Adrenal gland (tissue), 12 donors: ENCODE measurements around the gene NPHP3. TPM values are rescaled to one million over a fixed set of nuclear protein-coding genes. Genes with fewer than 3 reads are reported as not detected.
"Not testable (repeated sequence)": the region's sequence is repeated elsewhere in the genome, so short reads cannot be mapped to it uniquely, and the experiment has no call there.

ENCODE experiments used
- DNase-seq, 7 donors: peaks; one replicate each; pipeline ENCODE4 v3.0.0-alpha.2; 2019 to 2020
- H3K27ac ChIP-seq, 5 donors: fragments of 200-600 bp; sonication (generic) in 4 of 5; 1 replicate in 3 of 5; 2 replicates in 2 of 5; pipeline versions ENCODE4 v1.5.1 to v1.8.0; 2016 to 2020; ENCODE audit warnings: mild to moderate bottlenecking in 1 of 5
- H3K27me3 ChIP-seq: fragments of 200-600 bp; 2 replicates; pipeline ENCODE4 v1.8.0; 2021
- H3K36me3 ChIP-seq, 2 donors: fragments of 200-600 bp; replicated peaks in 1 of 2; 1 replicate in 1 of 2; 2 replicates in 1 of 2; pipeline versions ENCODE4 v1.5.1 to v1.8.0; 2018 to 2022
- H3K4me1 ChIP-seq, 2 donors: fragments of 200-600 bp; replicated peaks in 1 of 2; 1 replicate in 1 of 2; 2 replicates in 1 of 2; pipeline versions ENCODE4 v1.5.1 to v1.8.0; 2018 to 2021
- H3K4me3 ChIP-seq, 4 donors: fragments of 200-600 bp; sonication (generic) in 3 of 4; one replicate each; pipeline ENCODE4 v1.5.1; 2016 to 2018
- H3K9me3 ChIP-seq, 3 donors: fragments of 200-600 bp; sonication (generic) in 1 of 3; replicated peaks in 1 of 3; 1 replicate in 2 of 3; 2 replicates in 1 of 3; pipeline versions ENCODE4 v1.5.1 to v1.8.0; 2016 to 2021
- CTCF ChIP-seq, 6 experiments: fragments of 450-650 bp in 4 of 6; fragments of 200-600 bp in 2 of 6; sonication (generic) in 1 of 6; IDR thresholded peaks; 1 replicate in 5 of 6; 2 replicates in 1 of 6; pipeline versions ENCODE4 v1.5.1 to v1.8.0; 2016 to 2021; ENCODE audit warnings: antibody characterized with exemption in 6 of 6, mild to moderate bottlenecking in 2 of 6, moderate library complexity in 1 of 6
- POLR2A ChIP-seq, 2 donors: fragments of 450-650 bp; IDR thresholded peaks; one replicate each; pipeline ENCODE4 v1.6.1; 2017; ENCODE audit warnings: antibody characterized with exemption in 2 of 2, mild to moderate bottlenecking in 2 of 2, moderate library complexity in 1 of 2
- WGBS, 4 donors: extraction: QIAGEN DNeasy Blood & Tissue Kit in 2 of 4; methylation state at CpG; one replicate each; pipeline versions ENCODE4 v1.1.5 to v1.1.7; 2013 to 2017; 5-methylcytosine and 5-hydroxymethylcytosine counted together
- intact Hi-C, 2 donors: fragments of 100-400 bp; cut with DNase I; formaldehyde crosslinking; loops; one replicate each; pipeline versions ENCODE4 v1.14.1 to v1.15.0; 2022 to 2023
- polyA plus RNA-seq, 3 donors: library from polyadenylated mRNA; stranded (reverse); fragments of 200-250 nt in 2 of 3; fragments of 350-450 nt in 1 of 3; fragmentation: Illumina TruSeq in 1 of 3; extraction: RNeasy Lipid Tissue Mini Kit (QIAGEN cat#74804) in 1 of 3; gene quantifications; one replicate each; pipeline ENCODE4 v1.2.3, GENCODE V29; 2013 to 2014
- total RNA-seq, 9 donors: library from RNA; depleted of rRNA in 4 of 9; stranded (reverse); fragments of >200 nt in 4 of 9; fragments of 120-200 nt in 1 of 9; fragmentation: NEBNext Ultra II Directional in 1 of 9; extraction: Animal tissue kit (Norgen Biotek cat#: 25700) in 1 of 9; gene quantifications; one replicate each; pipeline versions ENCODE4 v1.1.0 to v1.2.4, GENCODE V29; 2013 to 2023
- donor health status: healthy with polysubstance abuse.
- donor health status: Bipolar disorder and iron deficiency.
- donor health status: DM: yes; HTN: yes; CAD: no.
- donor health status: DM: no; HTN: no; CAD: no.
- donor health status: DM: no; HTN: no; CAD: no.
- donor health status: DM: yes; HTN: yes; CAD: no.

NPHP3 gene
- total and polyA plus RNA-seq, 12 donors, result 10.3 to 78.0 (median 28.1) TPM

GRCh38 chr3:132643366-132643765 lies 78.8 kb downstream of the NPHP3 start:
- H3K4me1 ChIP-seq, result no peaks in the 10 kb centered on the region
- intact Hi-C loops, result loop anchor here (2.0 to 5.0 kb wide), 2 partner anchors 106 to 107 kb away; no protein-coding TSS in a partner anchor
- H3K4me3 ChIP-seq, result no peak overlapping the region
- H3K36me3 ChIP-seq, result peaks cover 0 to 11% of the 10 kb centered on the region in 2 donors
- 56 to 78% (median 64%) methylated on average over 2 of the region's 2 CpGs for WGBS, 4 donors
- H3K27me3 ChIP-seq, result no peaks in the 10 kb centered on the region
- TF ChIP-seq POLR2A (IDR thresholded peaks at IDR 0.05) (no peak), CTCF (IDR thresholded peaks at IDR 0.05) (no peak)
- DNase-seq, result no peak
- no peaks in the 10 kb centered on the region for H3K9me3 ChIP-seq
- H3K27ac ChIP-seq, result no peak overlapping the region

- H3K36me3 ChIP-seq, result peaks cover 0 to 11% of the 10 kb centered on the region in 2 donors
- no peaks in the 10 kb centered on the region for H3K9me3 ChIP-seq
- H3K4me3 ChIP-seq, result no peak overlapping the region
- no peaks in the 10 kb centered on the region for H3K4me1 ChIP-seq
- WGBS, 4 donors, result 58 to 62% (median 60%) methylated on average over 2 of the region's 2 CpGs
- TF ChIP-seq POLR2A (IDR thresholded peaks at IDR 0.05), result no peak
- peak in 2 of 6 experiments; percentile 3 to 18 for TF ChIP-seq CTCF (IDR thresholded peaks at IDR 0.05)
- H3K27ac ChIP-seq, result no peak overlapping the region
- intact Hi-C loops, result loop anchor here (2.0 to 5.0 kb wide), 2 partner anchors 105 to 106 kb away; no protein-coding TSS in a partner anchor
- no peaks in the 10 kb centered on the region for H3K27me3 ChIP-seq
- no peak for DNase-seq
Observed at GRCh38 chr3:132642539-132642847, 79.7 kb downstream of the NPHP3 start.

- peaks cover 0 to 11% of the 10 kb centered on the region in 2 donors for H3K36me3 ChIP-seq
- no peak overlapping the region for H3K4me3 ChIP-seq
- no peaks in the 10 kb centered on the region for H3K27me3 ChIP-seq
- TF ChIP-seq POLR2A (IDR thresholded peaks at IDR 0.05) (no peak), CTCF (IDR thresholded peaks at IDR 0.05) (peak; percentile 58 to 89 (median 82))
- H3K4me1 ChIP-seq, result no peaks in the 10 kb centered on the region
- WGBS, 4 donors, result 60 to 71% (median 67%) methylated on average over 5 of the region's 5 CpGs
- DNase-seq, result no peak
- intact Hi-C loops, result loop anchor here (2.0 to 5.0 kb wide), 2 partner anchors 105 kb away; no protein-coding TSS in a partner anchor
- H3K27ac ChIP-seq, result no peak overlapping the region
- no peaks in the 10 kb centered on the region for H3K9me3 ChIP-seq
Observed at GRCh38 chr3:132641837-132642538, 80.2 kb downstream of the NPHP3 start.

GRCh38 chr3:132641427-132641826 lies 80.8 kb downstream of the NPHP3 start:
- peaks cover 0 to 11% of the 10 kb centered on the region in 2 donors for H3K36me3 ChIP-seq
- H3K4me3 ChIP-seq, H3K4me1 ChIP-seq, H3K27ac ChIP-seq, DNase-seq, H3K27me3 ChIP-seq, H3K9me3 ChIP-seq: not testable (repeated sequence)
- intact Hi-C loops, result loop anchor here in 1 of 2 donors (5.0 kb wide), 1 partner anchor 104 kb away; no protein-coding TSS in a partner anchor
- 89 to 91% (median 91%) methylated on average over 2 of the region's 2 CpGs for WGBS, 4 donors

GRCh38 chr3:132638706-132639105 lies 83.5 kb downstream of the NPHP3 start:
- Histone ChIP-seq H3K4me3 (no peak overlapping the region), H3K36me3 (peaks cover 0 to 11% of the 10 kb centered on the region in 2 donors), H3K27me3 (no peaks in the 10 kb centered on the region), H3K27ac (no peak overlapping the region), H3K4me1 (no peaks in the 10 kb centered on the region), H3K9me3 (no peaks in the 10 kb centered on the region)
- no peak for TF ChIP-seq CTCF (IDR thresholded peaks at IDR 0.05)
- DNase-seq, result no peak
- intact Hi-C loops, result no loop called here
